Measurements from ENCODE around the gene GLI2. TPM values are rescaled to one million over a fixed set of nuclear protein-coding genes. Genes with fewer than 3 reads are reported as not detected.
A peak's percentile ranks its signal among the peaks of the same experiment; 100 is the strongest.

The GLI2 gene
- total and polyA plus RNA-seq, 12 donors, result 0.37 to 1.7 (median 1.0) TPM

DNA sequence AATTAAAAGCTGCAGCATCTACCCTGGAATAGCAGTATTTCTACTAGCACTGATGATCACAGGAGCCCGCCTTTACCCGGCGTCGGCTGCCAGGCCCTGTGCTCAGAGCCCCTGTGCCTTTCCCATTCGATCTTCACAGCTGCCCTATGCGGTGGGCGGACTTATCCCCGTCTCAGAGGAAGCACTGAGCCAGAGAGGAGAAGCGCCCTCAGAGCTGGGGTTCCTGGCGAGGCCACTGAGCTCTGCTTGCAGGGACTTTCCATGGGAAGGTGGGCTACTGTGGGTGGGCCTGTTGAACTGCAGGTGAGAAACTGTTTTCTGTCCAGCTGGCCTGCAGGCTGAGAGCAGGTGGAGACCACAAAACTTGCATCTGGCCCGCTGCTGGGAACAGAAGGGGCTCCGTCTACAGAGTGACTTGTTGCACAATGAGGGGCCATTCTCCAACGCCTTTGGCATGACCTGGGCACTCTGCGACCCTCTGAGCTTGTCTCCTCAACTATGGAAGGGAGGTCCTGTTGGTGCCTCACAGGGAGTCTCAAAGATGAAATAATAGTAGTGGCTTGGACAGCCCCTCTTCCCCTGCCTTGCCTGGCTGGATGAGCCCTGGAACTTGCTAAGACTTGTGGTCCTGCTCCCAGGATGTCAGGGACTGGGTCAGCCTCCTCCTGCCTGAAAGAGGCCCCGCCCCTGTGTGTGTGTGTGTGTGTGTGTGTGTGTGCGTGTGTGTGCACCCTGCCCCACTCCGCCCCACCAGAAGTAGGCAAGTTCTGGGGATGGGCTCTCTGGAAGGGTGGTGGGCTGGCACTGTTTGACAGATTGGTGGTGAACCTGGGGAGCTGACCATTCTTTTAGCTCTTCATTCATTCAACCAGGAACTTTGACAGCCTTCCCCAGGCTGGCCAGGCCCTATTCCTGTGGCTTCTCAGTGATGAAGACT is 32.7 kb downstream of the GLI2 start:
- WGBS, 2 donors, result 85 to 86% methylated on average over 17 of the region's 17 CpGs
- DNase-seq, result peak in 1 of 2 donors; percentile 8
- H3K4me1 ChIP-seq, result peaks cover 9 to 61% (median 30%) of the 10 kb centered on the region in 9 donors
- ATAC-seq, result no peak
- no peaks in the 10 kb centered on the region for H3K36me3 ChIP-seq
- H3K27me3 ChIP-seq, result peaks cover 0 to 4% (median 0%) of the 10 kb centered on the region in 7 donors
- intact Hi-C loops (cut with DNase I), result no loop called here
- H3K27ac ChIP-seq, result peak overlapping the region in 3 of 10 donors; percentile 19 to 89 (median 83)
- TF ChIP-seq, protein P1, sequence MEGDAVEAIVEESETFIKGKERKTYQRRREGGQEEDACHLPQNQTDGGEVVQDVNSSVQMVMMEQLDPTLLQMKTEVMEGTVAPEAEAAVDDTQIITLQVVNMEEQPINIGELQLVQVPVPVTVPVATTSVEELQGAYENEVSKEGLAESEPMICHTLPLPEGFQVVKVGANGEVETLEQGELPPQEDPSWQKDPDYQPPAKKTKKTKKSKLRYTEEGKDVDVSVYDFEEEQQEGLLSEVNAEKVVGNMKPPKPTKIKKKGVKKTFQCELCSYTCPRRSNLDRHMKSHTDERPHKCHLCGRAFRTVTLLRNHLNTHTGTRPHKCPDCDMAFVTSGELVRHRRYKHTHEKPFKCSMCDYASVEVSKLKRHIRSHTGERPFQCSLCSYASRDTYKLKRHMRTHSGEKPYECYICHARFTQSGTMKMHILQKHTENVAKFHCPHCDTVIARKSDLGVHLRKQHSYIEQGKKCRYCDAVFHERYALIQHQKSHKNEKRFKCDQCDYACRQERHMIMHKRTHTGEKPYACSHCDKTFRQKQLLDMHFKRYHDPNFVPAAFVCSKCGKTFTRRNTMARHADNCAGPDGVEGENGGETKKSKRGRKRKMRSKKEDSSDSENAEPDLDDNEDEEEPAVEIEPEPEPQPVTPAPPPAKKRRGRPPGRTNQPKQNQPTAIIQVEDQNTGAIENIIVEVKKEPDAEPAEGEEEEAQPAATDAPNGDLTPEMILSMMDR (IDR thresholded peaks at IDR 0.05), result no peak
- no peak overlapping the region for H3K4me3 ChIP-seq
- no peaks in the 10 kb centered on the region for H3K9me3 ChIP-seq

DNA sequence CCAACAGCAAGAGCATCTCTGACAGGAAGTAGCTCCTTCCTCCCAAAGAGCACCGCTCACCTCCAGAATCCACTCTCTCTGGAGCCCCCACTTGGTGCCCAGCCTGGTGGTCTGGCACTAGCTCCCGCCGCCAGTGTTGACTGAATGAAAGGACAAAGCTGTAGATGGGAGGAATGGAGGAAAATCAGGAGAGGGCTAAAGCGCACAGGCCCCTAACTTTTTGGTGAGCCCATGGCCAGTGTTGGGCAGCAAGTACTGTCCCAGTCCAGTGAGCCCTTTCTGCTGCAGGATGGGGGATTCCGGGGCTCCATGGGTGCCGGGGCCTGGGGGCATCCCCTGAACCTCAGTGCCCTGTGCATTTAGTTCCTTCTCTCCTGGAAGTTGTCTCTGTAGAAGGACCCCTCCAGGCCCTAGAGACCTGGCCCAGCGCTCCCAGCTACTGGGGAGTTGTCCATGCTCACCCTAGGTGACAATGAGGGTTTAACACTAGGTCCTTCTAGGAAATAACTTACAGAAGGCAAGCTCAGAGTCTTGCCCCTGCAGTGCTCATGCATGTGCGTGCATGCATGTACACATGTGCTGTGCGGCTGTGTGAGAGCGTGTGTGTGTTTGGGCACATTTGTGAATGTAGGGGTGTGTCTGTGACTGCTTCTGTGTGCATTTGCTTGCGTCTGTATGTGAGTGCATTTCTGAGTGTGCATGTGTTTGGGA is 33.6 kb downstream of the GLI2 start:
- Histone ChIP-seq H3K9me3 (no peaks in the 10 kb centered on the region), H3K27me3 (peaks cover 0 to 2% (median 0%) of the 10 kb centered on the region in 7 donors), H3K27ac (no peak overlapping the region), H3K36me3 (no peaks in the 10 kb centered on the region), H3K4me1 (peaks cover 9 to 53% (median 25%) of the 10 kb centered on the region in 9 donors), H3K4me3 (no peak overlapping the region)
- DNase-seq (peak in 1 of 2 donors; percentile 5), ATAC-seq (no peak)
- TF ChIP-seq, protein P1 (IDR thresholded peaks at IDR 0.05), result no peak
- intact Hi-C loops (cut with DNase I), result no loop called here
- WGBS, 2 donors, result 94 to 96% methylated on average over 10 to 11 of the region's 11 CpGs

DNA sequence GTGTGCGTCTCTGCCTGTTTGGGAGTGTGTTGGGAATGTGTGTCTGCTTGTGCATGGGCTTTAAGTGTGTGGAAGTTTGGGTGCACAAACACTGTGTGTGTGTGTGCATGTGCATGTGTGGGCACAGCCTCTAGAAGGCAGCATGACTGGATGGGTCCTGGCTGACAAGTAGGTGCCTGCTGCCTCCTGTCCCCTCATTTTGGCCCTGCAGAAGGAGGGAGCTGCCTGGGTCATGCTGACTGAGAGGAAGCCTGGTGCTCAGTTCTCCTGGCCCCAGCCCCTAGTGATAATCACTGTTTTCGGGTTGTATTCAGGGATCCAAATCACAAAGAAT is 34.1 kb downstream of the GLI2 start:
- H3K4me3 ChIP-seq, result no peak overlapping the region
- ATAC-seq, result no peak
- H3K4me1 ChIP-seq, result peaks cover 9 to 48% (median 20%) of the 10 kb centered on the region in 9 donors
- TF ChIP-seq, protein P1 (IDR thresholded peaks at IDR 0.05), result no peak
- H3K27ac ChIP-seq, result no peak overlapping the region
- peaks cover 0 to 2% (median 0%) of the 10 kb centered on the region in 7 donors for H3K27me3 ChIP-seq
- no peaks in the 10 kb centered on the region for H3K36me3 ChIP-seq
- no peaks in the 10 kb centered on the region for H3K9me3 ChIP-seq
- DNase-seq, result peak in 1 of 2 donors; percentile 1
- intact Hi-C loops (cut with DNase I), result loop anchor here in 1 of 10 donors (10.0 kb wide), 1 partner anchor 95 kb away; no protein-coding TSS in a partner anchor
- 90 to 97% methylated on average over 2 of the region's 2 CpGs for WGBS, 2 donors

DNA sequence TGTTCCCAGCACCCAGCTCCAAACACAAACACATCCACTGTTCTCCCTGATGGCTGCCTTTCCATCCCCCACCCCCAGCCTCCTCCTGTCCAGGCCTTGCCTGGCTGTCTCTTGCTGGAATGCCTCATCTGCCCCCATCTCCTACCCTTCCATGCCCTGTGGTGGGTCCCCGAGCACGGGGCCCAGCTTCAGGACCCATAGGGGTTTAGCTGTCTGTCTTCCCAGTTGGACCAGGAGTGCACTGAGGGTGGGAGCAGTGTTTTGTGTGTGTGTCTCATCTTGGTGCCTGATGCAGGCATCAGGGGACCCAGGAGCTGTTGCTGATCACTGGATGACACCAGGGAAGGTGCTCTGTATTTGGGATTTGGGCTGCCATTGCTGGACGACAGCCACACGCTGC is 34.5 kb downstream of the GLI2 start:
- TF ChIP-seq, protein P1 (IDR thresholded peaks at IDR 0.05), result no peak
- DNase-seq, result no peak
- Histone ChIP-seq H3K27me3 (peaks cover 0 to 2% (median 0%) of the 10 kb centered on the region in 7 donors), H3K4me3 (no peak overlapping the region), H3K27ac (no peak overlapping the region), H3K9me3 (no peaks in the 10 kb centered on the region), H3K36me3 (no peaks in the 10 kb centered on the region), H3K4me1 (peaks cover 5 to 43% (median 16%) of the 10 kb centered on the region in 9 donors)
- WGBS, 2 donors, result 94 to 100% methylated on average over 4 of the region's 4 CpGs
- intact Hi-C loops (cut with DNase I), result loop anchor here in 1 of 10 donors (10.0 kb wide), 1 partner anchor 95 kb away; no protein-coding TSS in a partner anchor
- no peak for ATAC-seq

Data from heart right ventricle (tissue), 16 donors.